Measurements from ENCODE around the gene CCDC86. TPM values are rescaled to one million over a fixed set of nuclear protein-coding genes. Genes with fewer than 3 reads are reported as not detected.
A peak's percentile ranks its signal among the peaks of the same experiment; 100 is the strongest.

The CCDC86 gene
- total and polyA plus RNA-seq, 4 donors, result 8.1 to 15.2 (median 10.0) TPM

DNA sequence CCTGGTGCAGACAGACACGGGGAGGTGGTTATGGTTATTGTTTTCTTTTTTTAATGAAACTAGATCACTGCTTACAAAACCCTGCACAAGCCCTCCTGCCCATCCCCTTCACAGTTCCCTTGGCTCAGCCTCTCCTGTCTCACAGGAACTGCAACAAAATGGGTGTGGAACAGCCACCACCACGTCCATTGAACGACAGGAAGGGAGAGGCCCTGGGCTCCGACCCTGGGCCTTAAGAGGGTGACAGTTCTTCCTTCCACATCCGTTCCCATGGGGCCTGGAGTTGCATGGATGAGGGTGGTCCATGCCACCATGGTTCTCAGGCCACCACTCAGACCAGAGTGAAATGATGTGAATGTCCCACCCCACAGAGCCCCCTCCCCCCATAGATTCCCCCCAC lies 48.8 kb downstream of the CCDC86 start:
- Histone ChIP-seq H3K4me3 (ENCODE audit: low read length in 2 of 2) (no peak overlapping the region), H3K27ac (ENCODE audit: low read depth in 1 of 2, low read length in 2 of 2) (no peak overlapping the region), H3K27me3 (ENCODE audit: control insufficient read depth in 1 of 2, insufficient read depth in 2 of 2, low read length in 1 of 2) (no peaks in the 10 kb centered on the region), H3K9me3 (ENCODE audit: control insufficient read depth, low read length) (no peaks in the 10 kb centered on the region), H3K36me3 (ENCODE audit: control insufficient read depth in 1 of 2, insufficient read depth in 2 of 2, low read length in 1 of 2) (no peaks in the 10 kb centered on the region), H3K4me1 (ENCODE audit: control insufficient read depth in 1 of 2, insufficient read depth in 2 of 2, low read length in 2 of 2) (no peaks in the 10 kb centered on the region)
- intact Hi-C loops (cut with DNase I), result no loop called here
- DNase-seq (no peak), ATAC-seq (ENCODE audit: low FRiP score) (no peak)
- WGBS, 2 donors, result 69 to 71% methylated on average over 5 of the region's 5 CpGs

DNA sequence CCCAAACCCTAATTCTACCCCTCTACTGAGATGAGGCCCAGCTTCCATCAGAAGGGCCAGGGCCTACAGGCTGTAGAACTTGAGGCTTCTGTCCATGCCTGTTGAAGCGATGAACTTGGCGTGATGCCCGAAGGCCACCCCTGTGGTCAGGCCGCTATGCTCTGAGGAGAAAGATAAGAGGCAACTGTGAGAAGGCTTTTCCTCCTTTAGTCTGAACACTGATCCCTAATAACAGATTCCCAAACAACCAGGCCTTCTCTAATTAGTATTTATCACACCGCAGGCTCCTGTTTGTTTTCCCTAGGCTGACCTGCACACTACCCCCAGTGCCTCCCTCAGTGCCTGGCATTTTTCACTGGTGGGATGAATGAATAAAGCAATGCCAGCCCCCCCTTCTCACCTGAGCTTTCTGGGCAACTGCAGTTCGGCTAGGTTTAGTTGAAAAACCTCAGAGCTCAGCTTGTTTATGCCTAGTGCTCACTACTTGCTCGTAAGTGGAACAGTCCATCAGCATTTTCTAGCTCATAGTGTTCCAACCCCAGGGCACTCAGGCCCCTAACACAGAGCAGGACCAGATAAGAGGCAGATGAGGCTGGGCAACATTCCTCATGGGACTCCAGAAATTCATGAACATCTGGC lies 49.3 kb downstream of the CCDC86 start:
- H3K4me3 ChIP-seq (ENCODE audit: low read length in 2 of 2), result no peak overlapping the region
- no peak for ATAC-seq (ENCODE audit: low FRiP score)
- no peak for DNase-seq

DNA sequence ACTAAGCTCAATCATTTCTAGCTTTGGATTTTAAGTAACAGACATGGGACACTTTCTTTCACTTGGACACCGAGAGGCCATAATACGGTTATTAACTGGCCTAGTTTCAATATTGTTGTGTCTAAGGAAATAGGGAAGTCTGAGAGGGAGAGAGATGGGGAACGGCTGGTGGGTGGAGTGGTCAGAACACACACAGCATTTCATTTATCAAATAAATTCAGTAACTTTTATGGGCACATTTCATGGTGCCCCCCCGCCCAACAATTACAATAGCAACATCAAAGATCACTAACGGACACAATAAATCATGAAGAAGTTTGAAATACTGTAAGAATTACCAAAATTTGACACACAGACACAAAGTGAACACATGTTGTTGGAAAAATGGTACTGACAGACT lies 53.8 kb downstream of the CCDC86 start:
- H3K4me3 ChIP-seq (ENCODE audit: low read length in 2 of 2), result no peak overlapping the region
- H3K27me3 ChIP-seq (ENCODE audit: control insufficient read depth in 1 of 2, insufficient read depth in 2 of 2, low read length in 1 of 2), result no peaks in the 10 kb centered on the region
- DNase-seq (no peak), ATAC-seq (ENCODE audit: low FRiP score) (no peak)
- WGBS, 2 donors, result 85 to 86% methylated on average over 5 of the region's 5 CpGs
- no peaks in the 10 kb centered on the region for H3K9me3 ChIP-seq (ENCODE audit: control insufficient read depth, low read length)
- H3K27ac ChIP-seq (ENCODE audit: low read depth in 1 of 2, low read length in 2 of 2), result no peak overlapping the region
- H3K36me3 ChIP-seq (ENCODE audit: control insufficient read depth in 1 of 2, insufficient read depth in 2 of 2, low read length in 1 of 2), result peaks cover 6 to 18% of the 10 kb centered on the region in 2 donors
- intact Hi-C loops (cut with DNase I), result loop anchor here in 1 of 2 donors (5.0 kb wide), 1 partner anchor 118 kb away; no protein-coding TSS in a partner anchor
- no peaks in the 10 kb centered on the region for H3K4me1 ChIP-seq (ENCODE audit: control insufficient read depth in 1 of 2, insufficient read depth in 2 of 2, low read length in 2 of 2)

More for the DNA sequence above, 49.3 kb downstream of the CCDC86 start:
- Histone ChIP-seq H3K4me1 (ENCODE audit: control insufficient read depth in 1 of 2, insufficient read depth in 2 of 2, low read length in 2 of 2) (no peaks in the 10 kb centered on the region), H3K36me3 (ENCODE audit: control insufficient read depth in 1 of 2, insufficient read depth in 2 of 2, low read length in 1 of 2) (peaks cover 0 to under 1% of the 10 kb centered on the region in 2 donors), H3K27ac (ENCODE audit: low read depth in 1 of 2, low read length in 2 of 2) (no peak overlapping the region), H3K9me3 (ENCODE audit: control insufficient read depth, low read length) (no peaks in the 10 kb centered on the region), H3K27me3 (ENCODE audit: control insufficient read depth in 1 of 2, insufficient read depth in 2 of 2, low read length in 1 of 2) (no peaks in the 10 kb centered on the region)
- intact Hi-C loops (cut with DNase I), result no loop called here
- 86 to 88% methylated on average over 7 of the region's 7 CpGs for WGBS, 2 donors

DNA sequence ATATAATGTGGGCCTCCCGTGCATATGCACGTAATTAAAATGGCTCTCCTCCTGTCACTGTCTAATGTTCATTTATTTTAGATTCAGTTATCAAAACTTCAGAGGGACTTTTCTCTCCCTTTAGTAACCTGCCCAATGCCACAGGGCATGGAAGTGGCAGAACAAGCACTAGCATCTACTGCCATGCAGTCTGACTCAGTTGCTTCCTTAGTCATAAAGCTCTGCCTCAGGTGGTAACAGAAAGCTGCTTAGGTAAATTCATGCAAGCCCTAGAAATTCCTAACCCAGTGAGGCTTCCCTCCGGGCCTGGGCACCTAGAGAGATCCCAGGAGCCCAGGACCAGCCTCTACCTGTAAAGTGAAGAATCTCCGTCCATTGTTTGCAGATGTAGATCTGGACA lies 55.6 kb downstream of the CCDC86 start:
- DNase-seq (no peak), ATAC-seq (ENCODE audit: low FRiP score) (no peak)
- H3K4me1 ChIP-seq (ENCODE audit: control insufficient read depth in 1 of 2, insufficient read depth in 2 of 2, low read length in 2 of 2), result no peaks in the 10 kb centered on the region
- 89 to 96% methylated on average over 4 of the region's 4 CpGs for whole genome bisulfite sequencing, 2 donors
- intact Hi-C loops (cut with DNase I), result loop anchor here in 1 of 2 donors (5.0 kb wide), 1 partner anchor 120 kb away; no protein-coding TSS in a partner anchor
- no peaks in the 10 kb centered on the region for H3K9me3 ChIP-seq (ENCODE audit: control insufficient read depth, low read length)
- peaks cover 6 to 18% of the 10 kb centered on the region in 2 donors for H3K36me3 ChIP-seq (ENCODE audit: control insufficient read depth in 1 of 2, insufficient read depth in 2 of 2, low read length in 1 of 2)
- H3K27ac ChIP-seq (ENCODE audit: low read depth in 1 of 2, low read length in 2 of 2), result no peak overlapping the region
- no peak overlapping the region for H3K4me3 ChIP-seq (ENCODE audit: low read length in 2 of 2)
- H3K27me3 ChIP-seq (ENCODE audit: control insufficient read depth in 1 of 2, insufficient read depth in 2 of 2, low read length in 1 of 2), result no peaks in the 10 kb centered on the region

DNA sequence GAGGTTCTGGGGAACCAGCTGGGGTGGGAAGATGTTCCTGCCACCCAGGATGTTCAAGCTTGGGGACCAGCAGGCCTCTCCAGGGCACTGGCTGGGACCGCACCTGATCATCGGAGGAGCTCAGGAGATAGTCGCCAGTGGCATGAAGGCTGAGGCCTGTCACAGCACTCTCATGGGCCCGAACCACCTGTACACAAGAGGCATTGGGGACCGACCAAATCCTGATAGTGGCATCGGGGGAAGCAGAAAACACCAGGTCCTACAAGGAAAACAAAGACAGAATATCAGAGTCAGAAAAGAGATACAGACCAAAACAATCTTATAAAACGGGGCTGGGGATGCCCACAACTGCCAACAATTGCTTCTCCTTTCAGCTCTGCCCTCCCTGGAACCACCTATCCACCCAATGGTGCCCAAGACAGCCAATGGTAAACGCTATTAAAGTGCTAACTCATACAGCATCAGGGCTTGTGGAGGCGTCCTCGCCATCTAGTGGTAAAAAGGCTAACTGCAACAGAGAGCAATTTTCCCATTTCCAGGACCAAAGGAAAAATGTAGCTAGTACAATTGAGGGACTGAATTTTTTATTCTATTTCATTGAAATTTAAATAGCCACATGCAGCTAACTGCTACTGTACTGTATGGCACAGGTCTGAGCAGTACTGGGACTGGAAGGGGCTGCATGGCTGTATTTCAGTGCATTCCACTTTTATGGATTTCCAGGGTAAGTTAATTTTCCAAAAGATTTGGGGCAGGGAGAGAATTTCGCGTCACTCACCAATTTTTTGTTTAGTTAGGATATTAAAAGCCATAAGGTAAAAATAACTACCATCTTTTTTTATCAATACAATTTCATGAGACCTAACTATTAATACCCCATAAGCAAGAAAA lies 57.4 kb downstream of the CCDC86 start:
- Histone ChIP-seq H3K4me3 (ENCODE audit: low read length in 2 of 2) (no peak overlapping the region), H3K9me3 (ENCODE audit: control insufficient read depth, low read length) (no peaks in the 10 kb centered on the region), H3K27ac (ENCODE audit: low read depth in 1 of 2, low read length in 2 of 2) (no peak overlapping the region), H3K27me3 (ENCODE audit: control insufficient read depth in 1 of 2, insufficient read depth in 2 of 2, low read length in 1 of 2) (no peaks in the 10 kb centered on the region), H3K4me1 (ENCODE audit: control insufficient read depth in 1 of 2, insufficient read depth in 2 of 2, low read length in 2 of 2) (no peaks in the 10 kb centered on the region), H3K36me3 (ENCODE audit: control insufficient read depth in 1 of 2, insufficient read depth in 2 of 2, low read length in 1 of 2) (peaks cover 6 to 20% of the 10 kb centered on the region in 2 donors)
- intact Hi-C loops (cut with DNase I), result loop anchor here (1.0 to 5.0 kb wide), 2 partner anchors 68 to 122 kb away; no protein-coding TSS in a partner anchor
- ATAC-seq (ENCODE audit: low FRiP score), result peak; percentile 82
- no peak for DNase-seq
- WGBS, 2 donors, result 58 to 61% methylated on average over 12 of the region's 12 CpGs

DNA sequence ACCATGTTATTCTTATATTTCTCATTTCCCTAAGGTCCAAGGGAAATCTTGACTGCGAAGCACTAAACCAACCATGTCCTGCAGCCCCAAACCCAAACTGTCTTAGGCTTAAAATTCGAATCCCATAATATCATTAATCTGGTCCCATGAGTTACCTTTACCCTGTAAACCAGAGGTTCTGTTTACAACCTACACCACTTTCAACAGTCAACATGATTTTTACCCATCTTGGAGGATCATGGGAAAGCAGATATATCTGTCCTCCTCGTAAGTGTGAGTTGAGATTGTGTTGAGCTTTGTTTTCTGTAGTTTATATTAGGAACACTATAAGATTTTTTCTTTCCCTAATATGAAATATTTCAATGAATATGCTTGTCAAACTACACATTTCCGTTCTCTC lies 58.1 kb downstream of the CCDC86 start:
- WGBS, 2 donors, result 70 to 77% methylated on average over 4 of the region's 4 CpGs
- Histone ChIP-seq H3K4me1 (ENCODE audit: control insufficient read depth in 1 of 2, insufficient read depth in 2 of 2, low read length in 2 of 2) (no peaks in the 10 kb centered on the region), H3K36me3 (ENCODE audit: control insufficient read depth in 1 of 2, insufficient read depth in 2 of 2, low read length in 1 of 2) (peaks cover 6 to 20% of the 10 kb centered on the region in 2 donors), H3K9me3 (ENCODE audit: control insufficient read depth, low read length) (no peaks in the 10 kb centered on the region), H3K27me3 (ENCODE audit: control insufficient read depth in 1 of 2, insufficient read depth in 2 of 2, low read length in 1 of 2) (no peaks in the 10 kb centered on the region), H3K27ac (ENCODE audit: low read depth in 1 of 2, low read length in 2 of 2) (no peak overlapping the region), H3K4me3 (ENCODE audit: low read length in 2 of 2) (no peak overlapping the region)
- ATAC-seq (ENCODE audit: low FRiP score) (no peak), DNase-seq (no peak)
- intact Hi-C loops (cut with DNase I), result loop anchor here (1.0 to 5.0 kb wide), 2 partner anchors 69 to 123 kb away; no protein-coding TSS in a partner anchor

Other genes starting within 250 kb of the CCDC86 start
- not detected for gene MS4A8, start 142.5 kb upstream of the CCDC86 start, total RNA-seq
- 10 to 100 TPM in 1 of 2 donors, not detected in 1; 17.9 TPM for gene MS4A8, start 142.5 kb upstream of the CCDC86 start, polyA plus RNA-seq
- gene MS4A18, start 117.4 kb upstream of the CCDC86 start, total RNA-seq, result not detected
- not detected for gene MS4A18, start 117.4 kb upstream of the CCDC86 start, polyA plus RNA-seq
- not detected for gene MS4A15, start 85.2 kb upstream of the CCDC86 start, total RNA-seq
- gene MS4A15, start 85.2 kb upstream of the CCDC86 start, polyA plus RNA-seq, result under 1 TPM; 0.05 to 0.38 TPM
- gene MS4A10, start 56.8 kb upstream of the CCDC86 start, total RNA-seq, result not detected
- gene MS4A10, start 56.8 kb upstream of the CCDC86 start, polyA plus RNA-seq, result 1 to 10 TPM in 1 of 2 donors, not detected in 1; 5.5 TPM
- gene PTGDR2, start 13.8 kb downstream of the CCDC86 start, total RNA-seq, result under 1 TPM; 0.13 to 0.21 TPM
- under 1 TPM; 0.10 to 0.25 TPM for gene PTGDR2, start 13.8 kb downstream of the CCDC86 start, polyA plus RNA-seq
- not detected for gene ZP1, start 25.4 kb downstream of the CCDC86 start, total RNA-seq
- not detected for gene ZP1, start 25.4 kb downstream of the CCDC86 start, polyA plus RNA-seq
- gene PRPF19, start 64.5 kb downstream of the CCDC86 start, total RNA-seq, result 10 to 100 TPM; 47.7 to 55.6 TPM
- 10 to 100 TPM; 31.3 to 39.2 TPM for gene PRPF19, start 64.5 kb downstream of the CCDC86 start, polyA plus RNA-seq
- 100 to 1,000 TPM; 105 to 127 TPM for gene TMEM109, start 72.0 kb downstream of the CCDC86 start, total RNA-seq
- gene TMEM109, start 72.0 kb downstream of the CCDC86 start, polyA plus RNA-seq, result 100 to 1,000 TPM in 1 of 2 donors, 10 to 100 TPM in 1; 82.4 to 148 TPM
- gene TMEM132A, start 82.3 kb downstream of the CCDC86 start, total RNA-seq, result 1 to 10 TPM; 4.5 to 8.9 TPM
- gene TMEM132A, start 82.3 kb downstream of the CCDC86 start, polyA plus RNA-seq, result 1 to 10 TPM; 1.6 to 2.5 TPM
- gene SLC15A3, start 110.1 kb downstream of the CCDC86 start, total RNA-seq, result 10 to 100 TPM; 35.4 to 47.8 TPM
- 10 to 100 TPM; 21.2 to 36.4 TPM for gene SLC15A3, start 110.1 kb downstream of the CCDC86 start, polyA plus RNA-seq
- gene CD6, start 129.6 kb downstream of the CCDC86 start, total RNA-seq, result 1 to 10 TPM; 1.6 to 2.2 TPM
- gene CD6, start 129.6 kb downstream of the CCDC86 start, polyA plus RNA-seq, result 1 to 10 TPM; 1.3 TPM